ENCODE results near the gene PPFIA4. TPM values are rescaled to one million over a fixed set of nuclear protein-coding genes. Genes with fewer than 3 reads are reported as not detected.

Gene PPFIA4
- total RNA-seq, 1 experiment from 2014 or later = 0.83 TPM

DNA sequence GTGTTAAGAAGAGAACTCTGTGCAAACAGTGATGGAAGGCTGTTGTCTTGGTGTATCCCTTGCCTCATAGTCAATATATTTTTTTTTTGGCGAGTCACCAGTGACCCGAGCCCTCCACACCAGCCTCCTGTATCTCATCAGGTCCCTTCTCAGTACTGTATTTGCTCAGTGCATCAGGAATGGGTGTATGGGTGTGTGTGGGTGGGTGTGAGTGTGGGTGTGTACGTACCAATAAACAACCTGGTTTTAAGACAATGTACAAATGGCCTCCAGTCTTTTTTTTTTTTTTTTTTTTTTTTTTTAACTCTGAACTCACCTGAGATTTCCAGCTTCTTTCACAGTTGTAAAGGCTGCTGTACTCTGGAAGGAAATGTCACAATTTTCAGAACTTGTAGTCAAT, 52.2 kb downstream of the PPFIA4 start:
- Mint-ChIP-seq H3K27me3 (ENCODE audit: unreplicated experiment) (peaks cover 96% of the 10 kb centered on the region), H3K9me3 (ENCODE audit: low read depth, unreplicated experiment) (no peaks in the 10 kb centered on the region), H3K27ac (ENCODE audit: unreplicated experiment) (no peak overlapping the region), H3K36me3 (ENCODE audit: insufficient read depth, unreplicated experiment) (no peaks in the 10 kb centered on the region), H3K4me1 (ENCODE audit: low read depth, unreplicated experiment) (no peaks in the 10 kb centered on the region), H3K4me3 (ENCODE audit: low read depth, unreplicated experiment) (no peak overlapping the region)
- intact Hi-C loops (cut with micrococcal nuclease; ENCODE audit: unreplicated experiment) = no loop called here
- BruUV-seq (replicated peaks) = no TSS peak
- TF ChIP-seq, protein P1, sequence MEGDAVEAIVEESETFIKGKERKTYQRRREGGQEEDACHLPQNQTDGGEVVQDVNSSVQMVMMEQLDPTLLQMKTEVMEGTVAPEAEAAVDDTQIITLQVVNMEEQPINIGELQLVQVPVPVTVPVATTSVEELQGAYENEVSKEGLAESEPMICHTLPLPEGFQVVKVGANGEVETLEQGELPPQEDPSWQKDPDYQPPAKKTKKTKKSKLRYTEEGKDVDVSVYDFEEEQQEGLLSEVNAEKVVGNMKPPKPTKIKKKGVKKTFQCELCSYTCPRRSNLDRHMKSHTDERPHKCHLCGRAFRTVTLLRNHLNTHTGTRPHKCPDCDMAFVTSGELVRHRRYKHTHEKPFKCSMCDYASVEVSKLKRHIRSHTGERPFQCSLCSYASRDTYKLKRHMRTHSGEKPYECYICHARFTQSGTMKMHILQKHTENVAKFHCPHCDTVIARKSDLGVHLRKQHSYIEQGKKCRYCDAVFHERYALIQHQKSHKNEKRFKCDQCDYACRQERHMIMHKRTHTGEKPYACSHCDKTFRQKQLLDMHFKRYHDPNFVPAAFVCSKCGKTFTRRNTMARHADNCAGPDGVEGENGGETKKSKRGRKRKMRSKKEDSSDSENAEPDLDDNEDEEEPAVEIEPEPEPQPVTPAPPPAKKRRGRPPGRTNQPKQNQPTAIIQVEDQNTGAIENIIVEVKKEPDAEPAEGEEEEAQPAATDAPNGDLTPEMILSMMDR (IDR thresholded peaks at IDR 0.05; ENCODE audit: unreplicated experiment) = no peak
- CTCF ChIA-PET = interaction anchor here (0.6 kb wide), 1 partner anchor 46 kb away, joined by 3 read pairs; no protein-coding TSS in a partner anchor
- DNase-seq = no peak

DNA sequence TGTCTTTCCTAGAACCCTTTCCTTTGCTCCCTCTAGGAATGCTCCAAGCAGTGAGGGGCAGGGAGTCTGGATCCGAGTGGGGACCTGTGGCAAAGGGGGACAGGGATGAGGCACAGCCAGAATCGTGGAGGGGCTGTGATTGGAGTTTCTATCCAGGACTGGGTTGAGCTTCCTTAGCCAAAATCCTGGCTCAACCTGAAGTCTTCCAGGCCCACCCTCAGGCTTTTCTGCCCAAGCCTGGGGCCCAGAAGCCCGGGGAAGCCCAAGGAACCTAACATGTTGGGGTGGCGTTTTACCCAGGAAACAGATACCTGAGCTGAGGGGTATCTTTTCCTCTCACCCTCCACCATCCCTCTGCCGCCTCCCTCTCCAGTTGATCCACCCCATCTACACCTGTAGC, 54.2 kb downstream of the PPFIA4 start:
- H3K4me3 Mint-ChIP-seq (ENCODE audit: low read depth, unreplicated experiment) = no peak overlapping the region
- H3K36me3 Mint-ChIP-seq (ENCODE audit: insufficient read depth, unreplicated experiment) = no peaks in the 10 kb centered on the region
- intact Hi-C loops (cut with micrococcal nuclease; ENCODE audit: unreplicated experiment) = no loop called here
- TF ChIP-seq, protein P1 (IDR thresholded peaks at IDR 0.05; ENCODE audit: unreplicated experiment) = no peak
- no TSS peak for BruUV-seq (replicated peaks)
- no peak overlapping the region for H3K27ac Mint-ChIP-seq (ENCODE audit: unreplicated experiment)
- H3K4me1 Mint-ChIP-seq (ENCODE audit: low read depth, unreplicated experiment) = no peaks in the 10 kb centered on the region
- H3K27me3 Mint-ChIP-seq (ENCODE audit: unreplicated experiment) = peaks cover 94% of the 10 kb centered on the region
- CTCF ChIA-PET = interaction anchor here (0.7 kb wide), 1 partner anchor 9 kb away, joined by 3 read pairs; no protein-coding TSS in a partner anchor
- H3K9me3 Mint-ChIP-seq (ENCODE audit: low read depth, unreplicated experiment) = no peaks in the 10 kb centered on the region
- DNase-seq = no peak

DNA sequence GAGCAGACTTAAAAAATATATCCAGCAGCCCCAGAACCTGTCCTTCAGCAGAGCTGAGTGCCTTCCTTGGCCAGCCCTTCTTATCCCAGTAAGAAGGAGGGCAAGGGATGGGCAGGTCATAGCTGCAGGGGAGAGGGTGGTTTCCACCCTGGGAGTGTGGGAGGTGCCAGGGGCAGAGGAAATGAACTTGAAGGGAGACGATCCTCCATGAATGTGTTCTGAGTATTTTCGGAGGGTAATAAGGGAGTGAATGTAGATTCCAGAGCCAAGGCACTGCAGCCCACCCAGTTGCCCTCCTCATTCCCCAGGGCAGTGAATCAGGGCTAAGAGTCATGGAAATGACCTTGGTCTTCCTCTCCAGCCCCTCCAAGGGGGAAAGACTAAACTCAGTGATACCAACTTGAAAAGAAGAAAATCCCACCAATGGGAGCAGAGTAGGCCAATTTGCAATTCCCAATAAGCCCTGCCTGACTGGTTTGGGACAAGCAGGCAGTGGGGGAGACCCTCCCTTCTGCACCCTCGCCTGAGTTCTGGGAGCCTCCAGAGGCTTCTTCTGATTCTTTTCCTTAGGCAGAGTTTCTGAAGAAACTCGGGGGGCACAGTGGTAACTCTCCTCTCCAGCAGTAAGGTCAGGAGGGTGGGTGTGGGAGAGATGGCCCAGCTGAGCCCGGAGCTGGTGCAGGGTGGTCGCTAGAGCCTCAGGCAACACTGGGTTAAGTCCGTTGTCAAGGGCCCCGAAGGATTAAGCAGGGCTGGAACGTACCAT, 55.4 kb downstream of the PPFIA4 start:
- intact Hi-C loops (cut with micrococcal nuclease; ENCODE audit: unreplicated experiment) = no loop called here
- H3K4me3 Mint-ChIP-seq (ENCODE audit: low read depth, unreplicated experiment) = no peak overlapping the region
- H3K27me3 Mint-ChIP-seq (ENCODE audit: unreplicated experiment) = peaks cover 95% of the 10 kb centered on the region
- TF ChIP-seq, protein P1 (IDR thresholded peaks at IDR 0.05; ENCODE audit: unreplicated experiment) = no peak
- no peaks in the 10 kb centered on the region for H3K9me3 Mint-ChIP-seq (ENCODE audit: low read depth, unreplicated experiment)
- no TSS peak for BruUV-seq (replicated peaks)
- DNase-seq = no peak
- H3K36me3 Mint-ChIP-seq (ENCODE audit: insufficient read depth, unreplicated experiment) = no peaks in the 10 kb centered on the region
- no peaks in the 10 kb centered on the region for H3K4me1 Mint-ChIP-seq (ENCODE audit: low read depth, unreplicated experiment)
- CTCF ChIA-PET = interaction anchor here (0.7 kb wide), 1 partner anchor 8 kb away, joined by 3 read pairs; no protein-coding TSS in a partner anchor
- H3K27ac Mint-ChIP-seq (ENCODE audit: unreplicated experiment) = no peak overlapping the region

DNA sequence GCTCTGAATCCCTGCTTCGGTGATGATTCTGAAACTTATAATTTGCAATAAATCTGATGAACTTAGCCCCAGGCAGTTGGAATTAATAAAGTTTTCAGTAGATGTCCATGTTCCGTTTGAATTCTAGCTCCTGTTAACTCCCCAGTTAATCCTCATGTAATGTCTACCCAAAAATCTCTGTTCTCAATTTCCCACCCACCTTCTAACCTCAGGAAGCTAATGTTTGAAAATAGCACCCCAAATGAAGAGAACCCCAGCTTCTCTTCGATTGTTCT, 55.9 kb downstream of the PPFIA4 start:
- peaks cover 95% of the 10 kb centered on the region for H3K27me3 Mint-ChIP-seq (ENCODE audit: unreplicated experiment)

More for the DNA sequence above, 55.9 kb downstream of the PPFIA4 start:
- DNase-seq = no peak
- H3K4me3 Mint-ChIP-seq (ENCODE audit: low read depth, unreplicated experiment) = no peak overlapping the region
- TF ChIP-seq, protein P1 (IDR thresholded peaks at IDR 0.05; ENCODE audit: unreplicated experiment) = no peak
- H3K27ac Mint-ChIP-seq (ENCODE audit: unreplicated experiment) = no peak overlapping the region
- no peaks in the 10 kb centered on the region for H3K36me3 Mint-ChIP-seq (ENCODE audit: insufficient read depth, unreplicated experiment)
- no peaks in the 10 kb centered on the region for H3K9me3 Mint-ChIP-seq (ENCODE audit: low read depth, unreplicated experiment)
- intact Hi-C loops (cut with micrococcal nuclease; ENCODE audit: unreplicated experiment) = no loop called here
- H3K4me1 Mint-ChIP-seq (ENCODE audit: low read depth, unreplicated experiment) = no peaks in the 10 kb centered on the region
- CTCF ChIA-PET = interaction anchor here (0.6 kb wide), 1 partner anchor 1735 kb away, joined by 3 read pairs; no protein-coding TSS in a partner anchor
- BruUV-seq (replicated peaks) = no TSS peak
